Endothelial cell of umbilical vein (primary cell): Measurements from ENCODE around the gene NHERF2. TPM values are rescaled to one million over a fixed set of nuclear protein-coding genes. Genes with fewer than 3 reads are reported as not detected.

ENCODE experiments used
- BruUV-seq: library from RNA; stranded (reverse); fragments of 400-500 nt; replicated peaks from 2 replicates; lab custom pipeline; 2021; lab: Mats Ljungman, UMichigan
- CTCF ChIA-PET: fragments of 300-600, 350-600 bp; sonication (Branson Sonifier 250); formaldehyde crosslinking; loops from one replicate; lab custom pipeline; 2021; ENCODE audit warnings: antibody characterized with exemption, inconsistent platforms; lab: Charles Lee
- POLR2A ChIA-PET: fragments of 300-600, 350-600 bp; sonication (Branson Sonifier 250); formaldehyde crosslinking; loops from one replicate; lab custom pipeline; 2021; ENCODE audit warnings: antibody characterized with exemption, inconsistent platforms; lab: Charles Lee
- DNase-seq: peaks from one replicate; pipeline ENCODE4 v3.0.0-alpha.2; 2011; ENCODE audit warnings: low read depth, low spot score
- FAIRE-seq: peaks from 2 replicates; lab custom pipeline; 2011; peaks lifted over from hg19 to GRCh38; lab: Jason Lieb, UNC
- H2AFZ ChIP-seq: 2 replicates; pipeline ENCODE4 v1.6.0; 2012; ENCODE audit warnings: low read depth, low read length, control low read depth, inconsistent platforms
- H3K27ac ChIP-seq: 2 replicates; pipeline ENCODE4 v1.5.1; 2011; ENCODE audit warnings: low read depth, mild to moderate bottlenecking, control low read depth, low read length, moderate library complexity; ENCODE audit not compliant: insufficient read depth
- H3K27me3 ChIP-seq, 2 experiments: 2 replicates each; pipeline versions ENCODE4 v1.6.0 to v1.6.1; 2011; ENCODE audit warnings: low read length in 2 of 2, mixed read lengths in 1 of 2; ENCODE audit not compliant: control insufficient read depth in 2 of 2, insufficient read depth in 2 of 2
- H3K36me3 ChIP-seq, 2 experiments: 2 replicates in 1 of 2; 3 replicates in 1 of 2; pipeline ENCODE4 v1.5.1; 2011; ENCODE audit warnings: low read length in 2 of 2, mild to moderate bottlenecking in 1 of 2, moderate library complexity in 1 of 2; ENCODE audit not compliant: control insufficient read depth in 2 of 2, insufficient read depth in 2 of 2; ENCODE audit errors: extremely low read depth in 1 of 2
- H3K4me1 ChIP-seq: 3 replicates; pipeline ENCODE4 v1.5.1; 2011; ENCODE audit warnings: mild to moderate bottlenecking, low read length; ENCODE audit not compliant: control insufficient read depth, insufficient read depth; ENCODE audit errors: extremely low read depth
- H3K4me2 ChIP-seq: 2 replicates; pipeline ENCODE4 v1.6.1; 2011; ENCODE audit warnings: low read length, control low read depth, mixed read lengths; ENCODE audit not compliant: insufficient read depth
- H3K4me3 ChIP-seq, 3 experiments: fragments of 200-600 bp in 1 of 3; sonication (generic), shearing (Covaris generic) in 1 of 3; replicated peaks in 1 of 3; 2 replicates each; pipeline ENCODE4 v1.5.1; 2011 to 2016; ENCODE audit warnings: control low read depth in 3 of 3, low read length in 3 of 3, mild to moderate bottlenecking in 2 of 3, inconsistent platforms in 1 of 3, low read depth in 1 of 3, moderate library complexity in 1 of 3; ENCODE audit not compliant: insufficient read depth in 1 of 3
- H3K79me2 ChIP-seq: 2 replicates; pipeline ENCODE4 v1.6.0; 2012; ENCODE audit warnings: low read length, inconsistent platforms; ENCODE audit not compliant: control insufficient read depth, insufficient read depth
- H3K9ac ChIP-seq: replicated peaks from 2 replicates; pipeline ENCODE3; 2011; ENCODE audit warnings: low read length, control low read depth; ENCODE audit not compliant: insufficient read depth; ENCODE audit errors: extremely low read depth
- H3K9me1 ChIP-seq: replicated peaks from 3 replicates; pipeline ENCODE4 v1.6.0; 2011; ENCODE audit warnings: mild to moderate bottlenecking, low read length; ENCODE audit not compliant: control insufficient read depth, insufficient read depth; ENCODE audit errors: extremely low read depth
- H3K9me3 ChIP-seq: replicated peaks from 2 replicates; pipeline ENCODE4 v1.5.1; 2012; ENCODE audit warnings: low read length, inconsistent platforms; ENCODE audit not compliant: control insufficient read depth, insufficient read depth
- H4K20me1 ChIP-seq: replicated peaks from 2 replicates; pipeline ENCODE3; 2011; ENCODE audit warnings: mild to moderate bottlenecking, low read length; ENCODE audit not compliant: control insufficient read depth, insufficient read depth; ENCODE audit errors: extremely low read depth
- EZH2 ChIP-seq: IDR thresholded peaks from 2 replicates; pipeline ENCODE4 v1.6.1; 2012; ENCODE audit warnings: borderline replicate concordance, low read depth, mild to moderate bottlenecking, moderate library complexity, low read length, inconsistent platforms; ENCODE audit not compliant: severe bottlenecking
- FOS ChIP-seq: IDR thresholded peaks from 2 replicates; pipeline ENCODE4 v1.6.1; 2011; ENCODE audit warnings: mild to moderate bottlenecking, low read length, moderate library complexity, borderline replicate concordance; ENCODE audit not compliant: insufficient read depth
- GATA2 ChIP-seq: IDR thresholded peaks from 2 replicates; pipeline ENCODE4 v1.7.0; 2011; ENCODE audit warnings: low read depth, mild to moderate bottlenecking, moderate library complexity, mixed read lengths, low read length; ENCODE audit not compliant: insufficient read length, insufficient read depth
- JUN ChIP-seq: IDR thresholded peaks from 2 replicates; pipeline ENCODE4 v1.6.1; 2011; ENCODE audit warnings: borderline replicate concordance, low read depth; ENCODE audit not compliant: insufficient read length, insufficient read depth
- MYC ChIP-seq: IDR thresholded peaks from one replicate; pipeline ENCODE4 v1.6.1; 2011; ENCODE audit warnings: mild to moderate bottlenecking, low read depth, low read length
- POLR2A ChIP-seq: IDR thresholded peaks from 2 replicates; pipeline ENCODE4 v1.6.1; 2012; ENCODE audit warnings: low read depth, mild to moderate bottlenecking, control low read depth, low read length
- POLR2AphosphoS5 ChIP-seq: IDR thresholded peaks from 2 replicates; pipeline ENCODE4 v1.6.1; 2012; ENCODE audit warnings: low read depth, mild to moderate bottlenecking, control low read depth, low read length, moderate library complexity; ENCODE audit not compliant: insufficient read depth
- dilution Hi-C: fragments of 300-500 bp; cut with MboI; formaldehyde crosslinking; loops from one replicate; pipeline ENCODE4 v1.15.0; 2019; ENCODE audit warnings: low sequenced_read_pairs; ENCODE audit not compliant: extremely low pct_ligation_motif_present
- intact Hi-C: fragments of 100-400 bp; cut with micrococcal nuclease; formaldehyde crosslinking; loops from one replicate; pipeline ENCODE4 v1.10.0; 2022
- polyA plus RNA-seq, 4 experiments: library from polyadenylated mRNA; depleted of rRNA in 3 of 4; stranded (reverse) in 3 of 4; unstranded in 1 of 4; fragments of >200 nt; gene quantifications; 2 replicates each; pipeline versions ENCODE4 v1.2.1 to v1.2.3, GENCODE V29; 2011 to 2012; ENCODE audit warnings: missing spikeins in 1 of 4
- total RNA-seq: library from RNA; stranded (reverse); gene quantifications from 2 replicates; pipeline ENCODE4 v1.2.3, GENCODE V29; 2021
- TF ChIP-seq, protein P1 (sequence below), 2 donors: IDR thresholded peaks; 1 replicate in 1 of 2; 2 replicates in 1 of 2; pipeline ENCODE4 v1.5.1; 2011; ENCODE audit warnings: low read length in 2 of 2, mild to moderate bottlenecking in 2 of 2, moderate library complexity in 2 of 2, control low read depth in 1 of 2, inconsistent platforms in 1 of 2, low read depth in 1 of 2; ENCODE audit not compliant: insufficient read depth in 1 of 2; ENCODE audit errors: extremely low read depth in 1 of 2
- TF ChIP-seq, protein P2 (sequence below): IDR thresholded peaks from 2 replicates; pipeline ENCODE4 v1.6.1; 2011; ENCODE audit not compliant: insufficient read depth, insufficient read length

NHERF2 gene
- total and polyA plus RNA-seq, 2 donors (not counting 3 experiments of a cell fraction or from before 2014, with no cell fraction given) = 65.2 to 71.2 TPM

DNA sequence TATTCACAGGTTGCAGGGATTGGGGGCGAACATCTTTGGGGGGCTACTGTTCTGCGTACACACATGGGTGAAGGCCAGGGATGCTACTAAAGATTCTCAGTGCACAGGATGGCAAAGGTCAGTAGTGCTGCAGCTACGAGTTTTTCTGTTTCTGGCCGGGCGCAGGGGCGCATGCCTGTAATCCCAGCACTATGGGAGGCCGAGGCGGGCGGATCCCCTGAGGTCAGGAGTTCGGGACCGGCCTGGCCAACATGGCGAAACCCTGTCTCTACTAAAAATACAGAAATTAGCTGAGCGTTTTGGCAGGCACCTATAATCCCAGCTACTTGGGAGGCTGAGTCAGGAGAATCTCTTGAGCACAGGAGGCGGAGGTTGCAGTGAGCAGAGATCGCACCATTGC lies 13.2 kb upstream of the NHERF2 start:
- peaks cover 8% of the 10 kb centered on the region for H3K4me1 ChIP-seq
- H4K20me1 ChIP-seq = no peaks in the 10 kb centered on the region
- H2AFZ ChIP-seq = no peak overlapping the region
- no peak overlapping the region for H3K4me2 ChIP-seq
- FAIRE-seq (no peak), DNase-seq (no peak)
- dilution Hi-C loops = no loop called here
- no peaks in the 10 kb centered on the region for H3K36me3 ChIP-seq
- H3K27me3 ChIP-seq = no peaks in the 10 kb centered on the region
- no peak overlapping the region for H3K27ac ChIP-seq
- no peaks in the 10 kb centered on the region for H3K9me1 ChIP-seq
- POLR2A ChIA-PET = no interaction called here
- H3K9ac ChIP-seq = no peak overlapping the region
- no TSS peak for BruUV-seq
- TF ChIP-seq POLR2AphosphoS5 (no peak), EZH2 (no peak), POLR2A (no peak), FOS (no peak), JUN (no peak), GATA2 (no peak), MYC (no peak)
- TF ChIP-seq, protein P1, sequence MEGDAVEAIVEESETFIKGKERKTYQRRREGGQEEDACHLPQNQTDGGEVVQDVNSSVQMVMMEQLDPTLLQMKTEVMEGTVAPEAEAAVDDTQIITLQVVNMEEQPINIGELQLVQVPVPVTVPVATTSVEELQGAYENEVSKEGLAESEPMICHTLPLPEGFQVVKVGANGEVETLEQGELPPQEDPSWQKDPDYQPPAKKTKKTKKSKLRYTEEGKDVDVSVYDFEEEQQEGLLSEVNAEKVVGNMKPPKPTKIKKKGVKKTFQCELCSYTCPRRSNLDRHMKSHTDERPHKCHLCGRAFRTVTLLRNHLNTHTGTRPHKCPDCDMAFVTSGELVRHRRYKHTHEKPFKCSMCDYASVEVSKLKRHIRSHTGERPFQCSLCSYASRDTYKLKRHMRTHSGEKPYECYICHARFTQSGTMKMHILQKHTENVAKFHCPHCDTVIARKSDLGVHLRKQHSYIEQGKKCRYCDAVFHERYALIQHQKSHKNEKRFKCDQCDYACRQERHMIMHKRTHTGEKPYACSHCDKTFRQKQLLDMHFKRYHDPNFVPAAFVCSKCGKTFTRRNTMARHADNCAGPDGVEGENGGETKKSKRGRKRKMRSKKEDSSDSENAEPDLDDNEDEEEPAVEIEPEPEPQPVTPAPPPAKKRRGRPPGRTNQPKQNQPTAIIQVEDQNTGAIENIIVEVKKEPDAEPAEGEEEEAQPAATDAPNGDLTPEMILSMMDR (IDR thresholded peaks at IDR 0.05; ENCODE audit: extremely low read depth in 1 of 2, insufficient read depth in 1 of 2, low read depth in 1 of 2, low read length in 2 of 2) = no peak
- TF ChIP-seq, protein P2, sequence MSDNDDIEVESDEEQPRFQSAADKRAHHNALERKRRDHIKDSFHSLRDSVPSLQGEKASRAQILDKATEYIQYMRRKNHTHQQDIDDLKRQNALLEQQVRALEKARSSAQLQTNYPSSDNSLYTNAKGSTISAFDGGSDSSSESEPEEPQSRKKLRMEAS = no peak
- H3K4me3 ChIP-seq = no peak overlapping the region
- CTCF ChIA-PET = interaction anchor here (1.1 to 2.3 kb wide), 2 partner anchors 9 to 127 kb away, joined by 3 to 12 read pairs; no protein-coding TSS in a partner anchor
- H3K9me3 ChIP-seq = no peaks in the 10 kb centered on the region
- intact Hi-C loops = no loop called here
- H3K79me2 ChIP-seq = peaks cover 12% of the 10 kb centered on the region
